ENCODE results near the gene GOLGA5.
"Not testable (repeated sequence)": the region's sequence is repeated elsewhere in the genome, so short reads cannot be mapped to it uniquely, and the experiment has no call there.

GOLGA5 gene

DNA sequence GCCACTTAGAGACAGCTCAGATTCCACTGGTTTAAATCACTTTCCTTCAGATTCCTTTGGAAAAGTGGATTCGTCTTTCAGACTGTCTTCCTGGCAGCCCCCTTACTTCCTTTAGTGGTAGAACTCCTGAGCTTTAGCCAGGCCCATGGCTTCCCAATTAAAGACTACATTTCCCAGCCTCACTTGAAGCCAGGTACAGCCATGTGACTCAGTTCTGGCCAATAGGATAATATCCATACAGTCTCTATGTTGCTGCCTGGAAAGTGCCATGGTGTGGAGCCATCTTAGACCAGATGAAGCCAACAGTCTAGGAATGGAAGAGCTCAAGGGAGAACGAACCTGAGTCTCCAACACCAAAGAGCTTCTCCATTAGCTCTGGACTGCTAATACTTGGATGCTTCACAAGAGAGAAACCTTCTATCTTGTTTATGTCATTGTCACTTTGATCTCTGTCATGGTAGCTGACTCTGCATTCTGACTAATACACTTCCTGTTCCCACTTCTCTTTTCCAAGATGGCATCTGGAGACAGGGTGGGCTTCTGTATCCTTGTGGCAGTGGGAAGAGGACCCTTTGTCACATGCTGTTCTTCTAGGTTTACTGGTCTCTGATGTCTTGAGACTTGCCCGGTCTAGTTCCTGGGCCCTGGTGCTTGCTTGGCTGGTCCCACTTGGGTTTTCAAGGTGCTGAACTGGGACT, 15.1 kb upstream of the GOLGA5 start:
- DNase-seq (ENCODE audit: low read depth): not testable (repeated sequence)

DNA sequence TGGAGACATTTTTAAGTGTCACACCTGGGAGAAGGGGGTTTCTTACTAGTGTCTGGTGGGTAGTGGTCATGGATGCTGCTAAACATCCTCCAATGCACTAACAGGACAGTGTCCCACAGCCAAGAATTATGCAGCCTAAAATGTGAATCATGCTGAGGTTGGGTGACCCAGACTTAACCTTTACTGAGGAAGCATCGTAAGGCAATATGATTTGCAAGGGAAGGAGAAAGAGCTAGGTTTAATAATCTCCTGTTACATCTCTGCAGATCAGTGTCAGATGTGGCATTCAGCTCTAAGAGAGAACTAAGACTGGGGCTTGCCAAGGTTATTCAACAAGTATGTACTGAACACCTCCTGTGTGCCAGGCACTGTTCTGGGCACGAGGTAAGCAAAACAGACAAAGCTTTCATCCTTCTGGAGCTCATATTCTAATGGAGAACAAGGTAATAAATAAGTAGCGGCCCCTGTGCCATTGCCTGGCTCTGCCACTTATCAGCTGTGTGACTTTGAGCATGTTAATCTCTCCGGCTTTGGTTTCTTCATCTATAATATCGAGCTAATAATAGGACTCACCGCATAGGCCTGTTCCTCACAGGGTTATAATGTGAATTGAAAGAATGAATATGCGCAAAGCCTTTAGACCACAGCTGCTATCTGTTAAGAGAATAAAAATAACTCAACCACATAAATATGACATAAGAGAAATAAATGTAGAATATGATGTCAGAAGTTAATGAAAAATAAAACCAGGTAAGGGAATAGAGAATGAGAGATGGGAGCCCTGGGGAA, 13.5 kb upstream of the GOLGA5 start:
- peak; percentile 91 for DNase-seq (ENCODE audit: low read depth)

DNA sequence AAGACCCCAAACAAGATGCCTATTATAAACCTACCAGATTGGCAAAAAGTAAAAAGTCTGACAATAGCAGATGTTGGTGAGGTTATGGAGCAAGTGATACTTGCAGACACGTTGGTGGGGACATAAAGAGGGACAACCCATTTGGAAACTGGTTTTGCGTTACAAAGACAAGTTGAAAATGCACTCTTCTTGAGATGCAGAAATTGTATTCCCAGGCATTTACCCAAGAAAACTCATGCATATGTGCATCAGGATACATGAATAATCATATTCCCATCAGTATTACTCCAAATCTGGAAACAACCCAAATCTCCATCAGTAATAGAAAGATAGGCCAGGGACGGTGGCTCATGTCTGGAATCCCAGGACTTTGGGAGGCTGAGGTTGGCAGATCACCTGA, 12.8 kb upstream of the GOLGA5 start:
- no peak for DNase-seq (ENCODE audit: low read depth)

DNA sequence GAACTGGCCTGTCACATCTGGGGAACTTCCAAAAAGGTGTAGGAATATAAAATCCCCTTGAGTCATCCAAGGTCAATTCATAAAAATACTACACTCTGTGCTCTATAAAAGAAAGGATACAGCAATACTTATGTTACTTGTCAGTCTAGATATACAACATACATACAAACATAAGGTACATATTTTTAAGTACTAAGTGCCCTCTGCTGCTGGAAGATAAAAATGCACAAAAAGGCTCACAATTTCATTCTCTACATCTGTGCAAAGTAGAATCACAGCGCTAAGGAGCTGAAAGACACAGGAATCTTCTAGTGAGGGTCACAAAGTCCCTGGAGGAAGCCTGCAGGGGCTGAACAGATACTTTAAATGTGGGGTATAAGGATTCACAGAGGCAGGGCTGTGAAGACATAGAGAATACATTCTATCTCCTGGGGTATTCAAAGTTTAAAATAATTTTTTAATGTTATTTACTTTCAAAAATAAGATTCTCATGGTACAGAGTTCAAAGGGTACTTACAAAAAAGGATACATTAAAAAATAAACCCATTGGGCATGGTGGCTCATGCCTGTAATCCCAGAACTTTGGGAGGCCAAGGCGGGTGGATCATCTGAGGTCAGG, 10.2 kb upstream of the GOLGA5 start:
- peak; percentile 71 for DNase-seq (ENCODE audit: low read depth)

DNA sequence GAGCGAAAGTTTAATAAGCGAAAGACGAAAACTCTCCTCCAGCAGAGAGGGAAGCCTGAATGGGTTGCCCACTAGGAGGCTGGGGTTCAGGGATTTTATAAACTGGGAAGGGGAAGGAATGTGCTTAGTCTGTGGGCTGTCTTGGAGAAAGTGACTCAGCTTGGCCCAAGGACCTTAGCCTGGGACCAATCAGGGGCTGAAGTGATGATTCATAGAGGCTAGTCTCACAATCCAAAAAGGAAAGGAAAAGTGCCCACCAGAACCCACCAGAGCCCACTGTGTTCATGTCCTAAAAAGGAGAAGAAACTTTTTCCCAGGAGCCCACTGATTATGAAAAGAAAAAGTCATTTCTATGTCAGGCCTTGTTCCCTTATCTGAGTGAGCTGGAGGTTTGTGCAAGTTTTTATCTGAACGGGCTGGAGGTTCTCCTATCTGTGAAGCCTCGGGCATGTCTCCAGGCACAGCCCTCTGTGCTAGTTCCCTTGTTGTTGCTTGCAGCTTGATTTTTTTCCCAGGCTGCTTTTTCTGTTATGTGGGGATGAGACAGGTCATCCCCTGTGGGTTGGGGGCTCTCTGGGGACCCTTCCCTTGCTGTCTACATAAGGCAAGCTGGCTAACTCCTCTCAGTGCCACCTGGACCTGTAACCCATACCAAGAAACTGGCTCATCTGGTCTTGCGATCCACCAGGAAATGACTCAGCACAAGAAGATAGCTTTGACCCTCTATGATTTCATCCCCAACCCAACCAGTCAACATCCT, 8.3 kb upstream of the GOLGA5 start:
- DNase-seq (ENCODE audit: low read depth): peak; percentile 93

DNA sequence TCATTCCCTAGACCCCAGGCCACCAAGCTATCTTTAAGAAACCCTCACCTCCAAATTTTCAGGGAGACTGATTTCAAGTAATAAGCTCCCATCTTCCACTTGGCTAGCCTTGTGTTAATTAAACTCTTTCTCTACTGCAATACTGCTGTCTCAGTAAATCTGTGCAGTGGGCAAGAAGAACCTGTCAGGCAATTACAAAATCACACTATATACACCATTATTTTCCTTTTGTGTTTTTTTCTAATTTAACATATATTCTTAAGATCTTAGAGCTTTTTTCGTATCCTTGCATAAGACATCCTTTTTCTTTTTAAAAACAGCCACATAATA, 7.7 kb upstream of the GOLGA5 start:
- no peak for DNase-seq (ENCODE audit: low read depth)

DNA sequence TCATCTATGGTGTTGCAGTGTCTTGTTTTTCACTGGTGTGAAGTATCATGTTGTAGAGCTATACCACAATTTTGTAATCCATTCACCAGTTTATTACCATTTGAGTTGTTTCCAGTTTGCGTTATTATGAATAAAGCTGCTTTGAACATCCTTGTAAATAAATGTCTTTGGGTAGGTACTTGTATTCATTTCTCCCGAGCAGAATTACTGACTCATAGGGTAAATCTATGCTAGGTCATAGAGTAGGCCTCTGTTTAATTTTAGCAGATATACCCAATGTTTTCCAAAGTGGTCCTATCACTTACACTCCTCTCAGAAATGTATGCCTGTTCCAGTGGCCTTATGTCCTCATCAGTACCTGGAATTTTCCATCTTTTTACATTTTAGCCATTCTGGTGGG, 6.6 kb upstream of the GOLGA5 start:
- DNase-seq (ENCODE audit: low read depth): no peak

DNA sequence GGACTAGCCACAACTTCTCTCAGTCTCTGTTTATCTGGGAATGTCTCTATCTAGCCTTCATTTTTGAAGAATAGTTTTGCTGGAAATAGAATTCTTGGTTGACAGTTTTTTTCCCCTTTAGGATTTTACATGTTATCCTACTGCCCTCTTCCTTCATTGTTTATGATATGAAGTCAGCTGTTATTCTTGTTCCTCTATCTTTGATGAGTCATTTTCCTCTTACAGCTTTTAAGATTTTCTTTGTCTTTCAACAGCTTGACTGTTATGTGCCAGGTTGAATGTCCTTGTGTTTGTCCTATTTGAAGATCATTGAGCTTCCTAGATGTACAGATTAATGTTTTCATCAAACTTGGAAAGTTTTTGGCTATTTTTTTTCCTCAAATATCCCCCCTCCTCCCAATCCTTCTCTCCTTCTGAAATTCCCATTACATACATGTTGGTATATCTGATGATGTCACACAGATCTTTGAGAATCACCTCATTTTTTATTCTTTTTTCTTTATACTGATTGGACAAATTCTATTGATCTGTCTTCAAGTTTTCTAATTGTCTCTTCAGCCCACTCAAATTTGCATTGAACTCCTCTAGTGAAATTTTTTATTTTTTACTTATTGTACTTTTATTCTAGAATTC, 4.5 kb upstream of the GOLGA5 start:
- no peak for DNase-seq (ENCODE audit: low read depth)

DNA sequence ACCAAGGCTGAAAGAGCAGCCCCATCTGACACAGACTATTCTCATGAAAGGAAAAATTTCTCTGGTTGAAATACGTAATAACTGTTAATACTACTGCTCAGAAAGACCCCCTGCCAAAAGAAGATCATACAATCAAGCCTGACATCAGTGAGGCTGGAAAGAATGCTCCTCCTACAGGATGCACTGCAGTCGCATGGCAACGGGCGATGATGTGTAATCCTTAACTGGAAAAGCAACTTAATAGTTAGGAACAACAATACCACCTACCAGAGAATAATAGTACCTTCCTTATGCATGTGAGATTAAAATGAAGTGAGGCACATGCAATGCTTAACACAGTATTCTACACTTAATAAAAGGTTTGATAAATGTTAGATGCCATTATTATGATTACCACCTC, 1.2 kb upstream of the GOLGA5 start:
- DNase-seq (ENCODE audit: low read depth): peak; percentile 44

DNA sequence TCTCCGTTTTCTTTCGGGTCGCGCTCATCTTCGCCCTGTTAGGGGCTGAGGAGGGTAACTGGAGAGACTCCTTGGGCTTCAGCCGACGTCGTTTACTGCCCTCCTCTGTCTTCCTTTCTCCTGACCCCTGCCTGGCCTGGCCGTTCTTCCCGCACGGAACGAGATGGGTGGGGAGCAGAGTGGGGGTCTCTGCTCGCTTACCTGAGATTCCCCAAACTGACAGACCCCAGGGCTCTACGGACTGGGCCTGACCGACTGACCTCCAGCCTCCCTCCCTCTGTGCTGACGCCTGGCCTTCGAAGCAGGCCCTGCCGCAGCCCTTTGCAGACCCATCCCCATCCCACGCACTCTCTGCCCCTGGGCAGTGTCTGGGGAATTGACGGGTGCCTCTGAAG, 439 bp downstream of the GOLGA5 start:
- DNase-seq (ENCODE audit: low read depth): peak; percentile 20

DNA sequence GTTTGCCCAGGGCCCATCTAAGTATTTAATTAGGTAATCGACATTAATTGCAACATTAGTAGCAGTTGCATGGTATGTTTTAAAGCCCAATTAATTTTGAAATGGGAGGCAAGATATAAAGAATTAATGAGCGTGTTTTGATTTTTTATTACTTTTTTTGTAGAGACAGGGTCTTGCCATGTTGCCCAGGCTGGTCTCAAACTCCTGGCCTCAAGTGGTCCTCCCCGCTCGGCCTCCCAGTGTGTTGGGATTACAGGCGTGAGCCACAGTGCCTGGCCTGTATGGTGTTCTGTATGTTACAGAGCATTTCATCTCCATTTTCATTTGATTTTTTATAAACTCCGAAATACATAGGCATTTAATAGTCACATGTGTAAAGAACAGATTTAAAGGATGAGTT, 856 bp downstream of the GOLGA5 start:
- DNase-seq (ENCODE audit: low read depth): no peak

DNA sequence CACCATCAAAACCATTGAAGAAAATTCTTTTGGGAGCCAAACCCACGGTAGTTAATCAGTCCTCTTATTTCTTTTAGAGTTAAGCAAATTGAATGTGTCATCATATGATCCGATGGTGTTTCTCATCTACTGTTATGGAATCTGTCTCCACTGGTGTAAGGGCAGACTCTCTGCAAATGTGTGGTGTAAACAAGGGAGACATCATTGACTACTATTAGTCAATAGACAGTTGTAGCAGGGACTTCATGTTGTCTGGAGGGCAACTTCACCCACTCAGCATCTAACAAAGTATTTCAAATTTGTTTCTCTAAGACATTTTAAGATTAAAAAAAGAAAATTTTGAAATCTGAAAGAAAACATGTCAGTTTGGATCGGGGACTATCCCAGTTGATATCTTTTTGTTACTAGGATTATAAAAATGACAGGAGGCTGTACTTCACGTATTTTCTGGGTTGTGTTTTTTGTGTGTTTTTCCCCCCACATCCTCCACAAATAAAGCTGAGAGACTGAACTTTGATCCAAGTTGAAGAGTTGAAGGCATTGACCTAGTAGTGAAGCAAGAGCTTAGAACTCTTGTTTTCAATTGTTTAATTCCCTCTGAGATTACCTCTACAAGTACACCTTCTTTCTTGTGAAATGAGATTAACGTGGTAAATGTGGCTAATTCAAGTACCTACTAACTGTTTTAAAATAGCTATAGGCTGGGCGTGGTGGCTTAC, 4.0 kb downstream of the GOLGA5 start:
- DNase-seq (ENCODE audit: low read depth): no peak

DNA sequence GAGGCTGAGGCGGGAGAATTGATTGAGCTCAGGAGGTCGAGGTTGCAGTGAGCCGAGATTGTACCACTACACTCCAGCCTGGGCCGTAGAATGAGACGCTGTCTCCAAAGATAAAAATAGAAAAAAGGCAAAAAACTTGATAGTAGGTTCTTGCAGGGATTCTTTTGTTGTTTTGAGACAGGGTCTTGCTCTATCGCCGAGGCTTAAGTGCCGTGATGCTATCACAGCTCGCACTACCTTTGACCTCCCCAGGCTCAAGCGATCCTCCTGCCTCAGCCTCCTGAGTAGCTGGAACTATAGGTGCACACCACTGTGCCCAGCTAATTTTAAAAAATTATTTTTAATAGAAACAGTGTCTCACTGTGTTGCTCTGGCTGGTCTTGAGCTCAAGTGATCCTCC, 4.7 kb downstream of the GOLGA5 start:
- no peak for DNase-seq (ENCODE audit: low read depth)

DNA sequence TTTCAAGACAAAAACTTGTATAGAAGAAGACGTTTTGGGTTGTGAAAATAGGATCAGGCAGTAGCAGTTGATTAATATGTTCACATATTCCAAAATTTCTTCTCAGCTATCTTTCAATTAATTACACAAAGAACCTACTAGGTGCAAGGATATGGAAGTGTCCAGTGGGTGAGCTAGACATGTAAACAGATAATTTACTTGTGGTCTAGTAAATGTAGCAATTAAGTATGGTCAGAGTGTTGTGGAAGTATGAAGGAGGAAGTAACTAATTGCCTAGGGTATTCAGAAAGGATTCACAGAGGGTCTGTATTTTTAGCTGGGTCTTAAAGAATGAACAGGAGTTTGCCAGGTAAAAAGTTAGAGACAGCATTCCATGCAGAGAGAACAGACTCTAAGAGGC, 5.9 kb downstream of the GOLGA5 start:
- DNase-seq (ENCODE audit: low read depth): no peak

DNA sequence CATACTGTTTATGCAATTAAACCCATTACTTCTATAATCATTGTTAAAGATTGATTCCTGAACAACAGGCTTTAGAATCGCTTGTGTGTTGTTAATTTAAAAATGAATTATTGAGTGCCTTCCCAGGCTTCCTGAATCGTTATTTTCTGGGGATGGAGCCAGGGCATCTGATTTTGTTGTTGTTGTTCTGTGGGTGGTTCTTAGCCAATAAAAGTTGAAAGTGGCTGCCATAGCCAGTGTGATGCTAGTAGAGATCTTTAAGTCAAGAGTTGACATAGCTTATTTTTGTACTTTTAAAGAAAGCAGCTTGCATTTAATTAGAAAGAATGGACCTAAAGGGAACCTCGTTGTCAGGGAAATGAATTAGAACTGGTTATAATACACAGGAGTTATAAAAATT, 6.4 kb downstream of the GOLGA5 start:
- DNase-seq (ENCODE audit: low read depth): no peak

DNA sequence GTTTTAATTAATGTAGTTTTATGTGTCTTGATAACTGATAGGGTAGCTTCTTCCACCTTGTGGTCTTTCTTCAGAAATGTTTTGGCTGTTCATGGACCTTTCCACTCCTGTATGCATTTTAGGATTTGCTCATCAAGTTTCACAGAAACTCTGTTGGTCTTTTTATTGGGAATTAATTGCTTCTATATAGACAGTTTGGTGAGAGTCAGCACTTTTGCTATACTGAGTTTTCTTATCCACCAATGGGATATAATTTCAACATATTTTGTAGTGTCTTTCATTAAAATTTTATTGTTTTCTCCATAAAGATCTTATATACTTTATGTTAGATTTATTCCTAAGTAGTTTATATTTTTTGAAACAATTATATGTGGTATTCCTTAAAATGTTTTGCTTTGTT, 7.8 kb downstream of the GOLGA5 start:
- DNase-seq (ENCODE audit: low read depth): no peak

DNA sequence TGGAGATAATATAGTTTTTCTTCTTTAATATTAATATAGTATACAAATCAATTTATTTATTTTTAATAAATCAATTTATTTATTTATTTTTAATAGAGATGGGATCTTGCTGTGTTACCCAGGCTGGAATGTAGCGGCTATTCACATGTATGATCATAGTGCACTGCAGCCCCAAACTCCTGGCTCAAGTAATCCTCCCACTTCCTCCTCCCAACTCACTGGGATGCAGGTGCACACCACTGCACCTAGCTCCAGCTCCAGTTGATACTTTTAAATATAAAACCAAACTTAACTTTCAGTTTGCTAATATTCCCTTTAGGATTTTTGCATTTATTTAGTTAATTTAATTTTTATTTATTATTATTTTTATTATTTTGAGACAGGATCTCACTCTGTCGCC, 8.6 kb downstream of the GOLGA5 start:
- DNase-seq (ENCODE audit: low read depth): no peak

DNA sequence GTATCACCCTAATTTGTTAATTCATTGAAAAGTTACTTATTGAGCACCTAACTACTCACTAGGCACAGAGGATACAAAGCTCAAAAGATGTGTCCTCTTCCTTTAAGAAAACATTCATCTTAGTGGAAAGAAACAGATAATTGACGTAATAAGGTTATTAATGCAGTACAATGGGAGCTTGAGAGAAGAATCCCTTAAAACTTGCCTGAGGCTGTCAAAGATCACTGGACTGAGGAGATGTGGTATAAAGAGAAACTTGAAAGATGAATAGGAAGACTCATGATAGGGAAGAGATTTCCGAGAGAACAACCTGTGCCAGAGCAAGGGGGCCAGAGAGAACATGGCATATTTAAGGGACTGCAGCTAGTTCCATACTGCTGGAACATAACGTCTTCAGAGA, 19.1 kb downstream of the GOLGA5 start:
- no peak for DNase-seq (ENCODE audit: low read depth)

DNA sequence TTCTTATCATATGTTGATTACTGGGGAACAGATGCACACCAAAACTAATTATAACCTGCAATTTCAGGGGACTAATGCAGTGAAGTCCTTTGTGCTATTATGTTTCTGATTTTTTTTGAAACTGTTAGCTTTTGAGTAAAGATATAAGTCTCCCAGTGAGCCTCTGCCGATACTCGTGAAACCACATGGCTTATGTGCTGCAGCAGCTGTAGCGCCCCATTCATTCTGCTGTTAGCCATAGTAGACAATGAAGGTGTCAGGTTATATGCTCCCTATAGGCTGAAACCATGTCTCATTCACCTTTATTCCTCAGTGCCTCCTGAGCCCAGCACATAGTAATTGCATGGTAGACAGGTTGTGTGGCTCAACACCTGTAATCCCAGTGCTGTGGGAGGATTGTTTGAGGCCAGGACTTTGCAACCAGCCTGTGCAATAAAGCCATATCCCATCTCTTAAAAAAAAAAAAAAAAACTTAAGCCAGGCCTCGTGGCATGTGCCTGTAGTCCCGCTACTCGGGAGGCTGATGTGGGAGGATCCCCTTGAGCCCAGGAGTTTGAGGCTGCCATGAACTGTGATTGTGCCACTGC, 25.0 kb downstream of the GOLGA5 start:
- DNase-seq (ENCODE audit: low read depth): no peak

DNA sequence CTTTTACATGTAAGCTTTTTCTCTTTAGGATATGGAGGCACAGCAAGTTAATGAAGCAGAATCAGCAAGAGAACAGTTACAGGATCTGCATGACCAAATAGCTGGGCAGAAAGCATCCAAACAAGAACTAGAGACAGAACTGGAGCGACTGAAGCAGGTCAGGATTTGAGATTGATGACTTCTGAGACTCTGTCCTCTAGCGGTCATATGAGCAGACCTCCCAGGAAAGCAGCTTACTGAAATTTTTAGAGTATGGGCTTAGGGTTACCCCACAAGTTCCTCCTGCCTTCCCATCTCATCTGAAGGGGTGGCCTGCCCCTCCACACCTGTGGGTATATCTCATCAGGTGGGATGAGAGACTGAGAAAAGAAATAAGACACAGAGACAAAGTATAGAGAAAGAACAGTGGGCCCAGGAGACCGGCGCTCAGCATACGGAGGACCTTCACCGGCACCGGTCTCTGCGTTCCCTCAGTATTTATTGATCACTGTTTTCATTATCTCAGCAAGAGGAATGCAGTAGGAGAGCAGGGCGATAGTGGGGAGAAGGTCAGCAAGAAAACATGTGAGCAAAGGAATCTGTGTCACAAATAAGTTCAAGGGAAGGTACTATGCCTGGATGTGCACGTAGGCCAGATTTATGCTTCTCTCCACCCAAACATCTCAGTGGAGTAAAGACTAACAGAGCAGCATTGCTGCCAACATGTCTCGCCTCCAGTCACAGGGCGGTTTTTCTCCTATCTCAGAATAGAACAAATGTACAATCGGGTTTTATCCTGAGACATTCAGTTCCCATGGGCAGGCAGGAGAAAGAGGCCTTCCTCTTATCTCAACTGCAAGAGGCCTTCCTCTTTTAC, 25.8 kb downstream of the GOLGA5 start:
- not testable (repeated sequence) for DNase-seq (ENCODE audit: low read depth)
